ENCODE results near the gene C4orf50.

- TF ChIP-seq POLR2A (IDR thresholded peaks at IDR 0.05) (no peak), CTCF (IDR thresholded peaks at IDR 0.05) (no peak)
Measured at GRCh38 chr4:5906191-5906590, 112.0 kb downstream of the C4orf50 start.
